GM10847 (cell line): ENCODE data around the gene PLXNA4.

ENCODE experiments used
- POLR2A ChIP-seq: IDR thresholded peaks from 2 replicates; pipeline ENCODE4 v1.6.1; 2011; ENCODE audit not compliant: insufficient read length; ENCODE audit errors: extremely low read depth

The PLXNA4 gene

GRCh38 chr7:132424821-132425724, 151.2 kb downstream of the PLXNA4 start:
- TF ChIP-seq POLR2A: no peak

- TF ChIP-seq POLR2A: no peak
These were observed 152.0 kb downstream of the PLXNA4 start for GRCh38 chr7:132424277-132424676.

- no peak for TF ChIP-seq POLR2A
These were observed 152.6 kb downstream of the PLXNA4 start for GRCh38 chr7:132423594-132424200.

GRCh38 chr7:132422502-132423111, 153.7 kb downstream of the PLXNA4 start:
- no peak for TF ChIP-seq POLR2A

- no peak for TF ChIP-seq POLR2A
These were observed 155.7 kb downstream of the PLXNA4 start for GRCh38 chr7:132420527-132420926.

- no peak for TF ChIP-seq POLR2A
These were observed 156.7 kb downstream of the PLXNA4 start for GRCh38 chr7:132419542-132419941.

- TF ChIP-seq POLR2A: no peak
These were observed 157.4 kb downstream of the PLXNA4 start for GRCh38 chr7:132418840-132419239.

GRCh38 chr7:132417103-132417906, 159.0 kb downstream of the PLXNA4 start:
- no peak for TF ChIP-seq POLR2A

- TF ChIP-seq POLR2A: no peak
These were observed 159.9 kb downstream of the PLXNA4 start for GRCh38 chr7:132416395-132416794.

GRCh38 chr7:132415259-132415658, 161.0 kb downstream of the PLXNA4 start:
- TF ChIP-seq POLR2A: no peak

GRCh38 chr7:132414857-132415256, 161.4 kb downstream of the PLXNA4 start:
- TF ChIP-seq POLR2A: no peak

GRCh38 chr7:132412435-132412834, 163.8 kb downstream of the PLXNA4 start:
- no peak for TF ChIP-seq POLR2A

- TF ChIP-seq POLR2A: no peak
These were observed 165.3 kb downstream of the PLXNA4 start for GRCh38 chr7:132410861-132411541.

GRCh38 chr7:132410385-132410784, 165.9 kb downstream of the PLXNA4 start:
- TF ChIP-seq POLR2A: no peak

GRCh38 chr7:132407764-132408163, 168.5 kb downstream of the PLXNA4 start:
- no peak for TF ChIP-seq POLR2A
